K562 (cell line): ENCODE data around the gene BRF1.

Experiments
- CHD4 ChIP-seq: fragments of 200-600 bp; sonication (generic); IDR thresholded peaks from 3 replicates; pipeline ENCODE4 v1.6.1; 2012; ENCODE audit warnings: low read depth, mild to moderate bottlenecking, mixed read lengths, low read length, inconsistent platforms; ENCODE audit not compliant: insufficient read depth, insufficient replicate concordance, poor library complexity, severe bottlenecking
- CTBP1 ChIP-seq: fragments of 450-650 bp; IDR thresholded peaks from 2 replicates; pipeline ENCODE4 v1.6.1; 2016; ENCODE audit warnings: borderline replicate concordance
- GTF2F1 ChIP-seq: IDR thresholded peaks from 2 replicates; pipeline ENCODE4 v1.6.1; 2011; ENCODE audit warnings: low read depth, low read length, improper control_type of control experiment
- ILF3 ChIP-seq: fragments of 450-650 bp; IDR thresholded peaks from 2 replicates; pipeline ENCODE4 v1.6.1; 2018; ENCODE audit warnings: antibody characterized with exemption, mild to moderate bottlenecking, moderate library complexity, borderline replicate concordance
- KLF13 ChIP-seq: fragments of 450-650 bp; IDR thresholded peaks from 2 replicates; pipeline ENCODE4 v1.6.1; 2016; ENCODE audit warnings: missing genetic modification characterization, low read depth, mild to moderate bottlenecking, missing compliant biosample characterization, moderate library complexity, borderline replicate concordance
- NFXL1 ChIP-seq: fragments of 450-650 bp; formaldehyde crosslinking; IDR thresholded peaks from 2 replicates; pipeline ENCODE4 v1.4.0; 2021; ENCODE audit warnings: mild to moderate bottlenecking
- PKNOX1 ChIP-seq: fragments of 450-650 bp; IDR thresholded peaks from 2 replicates; pipeline ENCODE4 v1.6.1; 2016
- RAD21 ChIP-seq, 2 experiments: fragments of 250-450 bp in 1 of 2; fragments of 450-650 bp in 1 of 2; sonication (Bioruptor Pico) in 1 of 2; formaldehyde crosslinking in 1 of 2; IDR thresholded peaks in 1 of 2; conservative IDR thresholded peaks in 1 of 2; 2 replicates each; pipeline versions ENCODE4 v1.4.0 to v1.8.0; 2020 to 2022; ENCODE audit warnings: mild to moderate bottlenecking in 2 of 2, moderate library complexity in 1 of 2
- SP1 ChIP-seq: sonication (generic); formaldehyde crosslinking; IDR thresholded peaks from 2 replicates; pipeline ENCODE4 v1.8.1; 2022; ENCODE audit warnings: mild to moderate bottlenecking, missing genetic modification reagents
- SRSF9 ChIP-seq: fragments of 200-400 bp; formaldehyde crosslinking; IDR thresholded peaks from 2 replicates; pipeline ENCODE4 v1.6.1; 2017; ENCODE audit warnings: low read depth, low read length, borderline replicate concordance
- XRCC5 ChIP-seq: fragments of 200-400 bp; formaldehyde crosslinking; IDR thresholded peaks from 2 replicates; pipeline ENCODE4 v1.6.1; 2017; ENCODE audit warnings: low read depth, mild to moderate bottlenecking, low read length
- TF ChIP-seq, protein P1 (sequence below), 3 experiments: IDR thresholded peaks in 2 of 3; conservative IDR thresholded peaks in 1 of 3; 2 replicates each; pipeline ENCODE4 v1.5.1; 2011 to 2012; ENCODE audit warnings: low read length in 3 of 3, mild to moderate bottlenecking in 3 of 3, control low read depth in 2 of 3, improper control_type of control experiment in 1 of 3, inconsistent platforms in 1 of 3, low read depth in 1 of 3, mixed read lengths in 1 of 3, moderate library complexity in 1 of 3; ENCODE audit not compliant: insufficient read depth in 2 of 3

DNA sequence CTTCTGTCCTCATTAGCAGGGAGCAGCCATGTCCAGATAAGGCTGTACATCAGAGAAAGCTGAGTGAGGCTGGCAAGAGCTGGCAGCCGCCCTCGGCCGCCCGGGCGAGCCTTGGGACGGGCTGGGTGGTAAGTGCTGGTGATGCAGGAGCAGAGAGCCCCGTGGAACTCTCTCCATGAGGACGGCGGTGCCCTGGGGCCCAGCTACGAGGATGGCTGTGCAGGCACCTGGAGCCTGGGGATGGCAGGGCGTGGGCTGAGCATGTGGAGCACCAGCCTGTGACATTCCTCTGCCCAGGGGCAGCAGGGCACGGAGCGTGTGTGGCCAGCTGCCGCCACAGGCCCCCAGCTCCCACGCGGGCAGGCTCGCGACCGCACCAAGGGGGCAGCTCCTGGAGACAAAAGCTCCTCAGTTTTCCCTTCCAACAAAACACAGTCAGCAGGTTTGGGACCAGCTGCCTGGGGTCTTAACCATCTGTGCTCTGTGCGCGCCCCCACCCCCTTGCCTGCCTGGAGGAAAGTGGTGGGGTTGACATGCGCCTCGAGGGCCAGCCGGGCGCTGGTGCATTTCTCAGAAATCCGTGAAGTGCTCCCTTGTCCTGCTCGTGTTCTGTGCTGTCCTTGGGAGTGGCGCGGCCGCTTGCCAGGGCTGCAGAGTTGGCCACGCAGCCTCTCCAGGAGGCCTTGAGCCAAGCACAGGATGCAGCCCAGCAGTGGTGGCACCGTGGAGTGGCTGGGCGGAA, 35.1 kb upstream of the BRF1 start:
- no peak for TF ChIP-seq CTBP1
- TF ChIP-seq NFXL1 (CRISPR knock-in tag) = no peak
- no peak for TF ChIP-seq XRCC5
- TF ChIP-seq KLF13 (tag) = no peak
- TF ChIP-seq RAD21 (CRISPR knock-in tag; conservative IDR thresholded peaks at IDR 0.05 in 1 of 2, IDR thresholded peaks at IDR 0.05 in 1 of 2) = no peak
- no peak for TF ChIP-seq SRSF9
- no peak for TF ChIP-seq SP1 (CRISPR knock-in tag)
- no peak for TF ChIP-seq ILF3
- TF ChIP-seq, protein P1, sequence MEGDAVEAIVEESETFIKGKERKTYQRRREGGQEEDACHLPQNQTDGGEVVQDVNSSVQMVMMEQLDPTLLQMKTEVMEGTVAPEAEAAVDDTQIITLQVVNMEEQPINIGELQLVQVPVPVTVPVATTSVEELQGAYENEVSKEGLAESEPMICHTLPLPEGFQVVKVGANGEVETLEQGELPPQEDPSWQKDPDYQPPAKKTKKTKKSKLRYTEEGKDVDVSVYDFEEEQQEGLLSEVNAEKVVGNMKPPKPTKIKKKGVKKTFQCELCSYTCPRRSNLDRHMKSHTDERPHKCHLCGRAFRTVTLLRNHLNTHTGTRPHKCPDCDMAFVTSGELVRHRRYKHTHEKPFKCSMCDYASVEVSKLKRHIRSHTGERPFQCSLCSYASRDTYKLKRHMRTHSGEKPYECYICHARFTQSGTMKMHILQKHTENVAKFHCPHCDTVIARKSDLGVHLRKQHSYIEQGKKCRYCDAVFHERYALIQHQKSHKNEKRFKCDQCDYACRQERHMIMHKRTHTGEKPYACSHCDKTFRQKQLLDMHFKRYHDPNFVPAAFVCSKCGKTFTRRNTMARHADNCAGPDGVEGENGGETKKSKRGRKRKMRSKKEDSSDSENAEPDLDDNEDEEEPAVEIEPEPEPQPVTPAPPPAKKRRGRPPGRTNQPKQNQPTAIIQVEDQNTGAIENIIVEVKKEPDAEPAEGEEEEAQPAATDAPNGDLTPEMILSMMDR (IDR thresholded peaks at IDR 0.05 in 2 of 3, conservative IDR thresholded peaks at IDR 0.05 in 1 of 3; ENCODE audit: insufficient read depth in 2 of 3, low read depth in 1 of 3, low read length in 3 of 3) = no peak
- no peak for TF ChIP-seq PKNOX1
- no peak for TF ChIP-seq CHD4
- TF ChIP-seq GTF2F1 = no peak
